H1 (cell line): ENCODE measurements around the gene PITPNM1. TPM values are rescaled to one million over a fixed set of nuclear protein-coding genes. Genes with fewer than 3 reads are reported as not detected.
A peak's percentile ranks its signal among the peaks of the same experiment; 100 is the strongest.

Experiments used
- CTCF ChIA-PET: fragments of 300-600 bp; sonication (Branson Sonifier 250); formaldehyde crosslinking; loops from one replicate; lab custom pipeline; 2021; ENCODE audit not compliant: partially characterized antibody; lab: Charles Lee
- POLR2A ChIA-PET: fragments of 300-600 bp; sonication (Branson Sonifier 250); formaldehyde crosslinking; loops from one replicate; lab custom pipeline; 2021; ENCODE audit warnings: inconsistent platforms; ENCODE audit not compliant: partially characterized antibody; lab: Charles Lee
- DNase-seq, 2 experiments: peaks; one replicate each; pipeline versions ENCODE4 v3.0.0 to v3.0.0-alpha.2; 2010 to 2022; ENCODE audit warnings: low spot score in 2 of 2, low read depth in 1 of 2, mixed read lengths in 1 of 2
- FAIRE-seq: peaks from 2 replicates; lab custom pipeline; 2011; peaks lifted over from hg19 to GRCh38; lab: Jason Lieb, UNC
- H2AFZ ChIP-seq: 2 replicates; pipeline ENCODE4 v1.8.1; 2012; ENCODE audit warnings: low read length, inconsistent platforms
- H2AK5ac ChIP-seq: 2 replicates; pipeline ENCODE4 v1.6.1; 2013; ENCODE audit warnings: low read depth, low read length
- H2BK120ac ChIP-seq: replicated peaks from 2 replicates; pipeline ENCODE3; 2013; ENCODE audit warnings: low read depth, low read length, inconsistent platforms
- H2BK12ac ChIP-seq: 2 replicates; pipeline ENCODE4 v1.6.1; 2013; ENCODE audit warnings: low read depth, low read length
- H2BK15ac ChIP-seq: 2 replicates; pipeline ENCODE4 v1.6.1; 2013; ENCODE audit warnings: low read length
- H2BK20ac ChIP-seq: 2 replicates; pipeline ENCODE4 v1.6.1; 2013; ENCODE audit warnings: low read length
- H2BK5ac ChIP-seq: 2 replicates; pipeline ENCODE4 v1.6.1; 2013; ENCODE audit warnings: low read depth, low read length
- H3K14ac ChIP-seq: 2 replicates; pipeline ENCODE4 v1.6.1; 2013; ENCODE audit warnings: inconsistent platforms; ENCODE audit not compliant: insufficient read length
- H3K18ac ChIP-seq: 2 replicates; pipeline ENCODE4 v1.6.1; 2013; ENCODE audit warnings: low read length; ENCODE audit errors: extremely low read depth
- H3K23ac ChIP-seq: 2 replicates; pipeline ENCODE4 v1.6.1; 2013; ENCODE audit warnings: inconsistent platforms; ENCODE audit not compliant: insufficient read length
- H3K23me2 ChIP-seq: 2 replicates; pipeline ENCODE4 v1.6.1; 2013; ENCODE audit warnings: low read depth, low read length
- H3K27ac ChIP-seq: 2 replicates; pipeline ENCODE4 v1.6.1; 2011; ENCODE audit warnings: low read depth, low read length, inconsistent platforms
- H3K27me3 ChIP-seq, 4 experiments: replicated peaks in 1 of 4; 1 replicate in 1 of 4; 2 replicates in 3 of 4; pipeline versions ENCODE4 v1.6.1 to v1.8.1; 2011 to 2013; ENCODE audit warnings: low read length in 3 of 4, mild to moderate bottlenecking in 3 of 4, inconsistent platforms in 2 of 4, mixed read lengths in 2 of 4, moderate library complexity in 1 of 4; ENCODE audit not compliant: control insufficient read depth in 3 of 4, insufficient read depth in 3 of 4; ENCODE audit errors: extremely low read depth in 1 of 4
- H3K36me3 ChIP-seq, 4 experiments: 2 replicates each; pipeline versions ENCODE4 v1.6.1 to v1.8.1; 2011 to 2013; ENCODE audit warnings: mild to moderate bottlenecking in 4 of 4, low read length in 3 of 4, moderate library complexity in 2 of 4, control low read depth in 1 of 4, inconsistent platforms in 1 of 4; ENCODE audit not compliant: insufficient read depth in 4 of 4, control insufficient read depth in 2 of 4
- H3K4ac ChIP-seq: replicated peaks from 2 replicates; pipeline ENCODE3; 2013; ENCODE audit warnings: low read length, low read depth, mixed read lengths, inconsistent platforms; ENCODE audit not compliant: insufficient read length
- H3K4me1 ChIP-seq, 4 experiments: replicated peaks in 1 of 4; 1 replicate in 1 of 4; 2 replicates in 3 of 4; pipeline versions ENCODE4 v1.6.1 to v1.8.1; 2011 to 2013; ENCODE audit warnings: low read length in 3 of 4, inconsistent platforms in 2 of 4, mixed read lengths in 1 of 4; ENCODE audit not compliant: insufficient read depth in 4 of 4, control insufficient read depth in 3 of 4
- H3K4me2 ChIP-seq, 2 experiments: 2 replicates each; pipeline versions ENCODE4 v1.6.1 to v1.8.1; 2011 to 2013; ENCODE audit warnings: low read depth in 2 of 2, low read length in 2 of 2, control low read depth in 1 of 2, inconsistent platforms in 1 of 2, mild to moderate bottlenecking in 1 of 2; ENCODE audit not compliant: insufficient read depth in 1 of 2
- H3K4me3 ChIP-seq, 4 experiments: fragments of 200-600, 300-600 bp in 1 of 4; sonication (generic), shearing (Covaris generic), sonication (Bioruptor Twin) in 1 of 4; 2 replicates each; pipeline versions ENCODE4 v1.5.1 to v1.8.1; 2011 to 2016; ENCODE audit warnings: low read length in 4 of 4, low read depth in 3 of 4, control low read depth in 2 of 4, inconsistent platforms in 2 of 4, mild to moderate bottlenecking in 2 of 4, mixed read lengths in 1 of 4, moderate library complexity in 1 of 4; ENCODE audit not compliant: insufficient read depth in 2 of 4; ENCODE audit errors: extremely low read depth in 1 of 4
- H3K56ac ChIP-seq: replicated peaks from 2 replicates; pipeline ENCODE3; 2013; ENCODE audit warnings: low read depth, mild to moderate bottlenecking, mixed read lengths, low read length, inconsistent platforms; ENCODE audit not compliant: insufficient read length
- H3K79me1 ChIP-seq: 2 replicates; pipeline ENCODE4 v1.6.1; 2013; ENCODE audit warnings: low read depth, low read length, control low read depth
- H3K79me2 ChIP-seq, 2 experiments: 2 replicates each; pipeline versions ENCODE4 v1.6.1 to v1.8.1; 2012 to 2013; ENCODE audit warnings: low read length in 2 of 2, mild to moderate bottlenecking in 2 of 2, inconsistent platforms in 1 of 2; ENCODE audit not compliant: insufficient read depth in 2 of 2, control insufficient read depth in 1 of 2
- H3K9ac ChIP-seq, 4 experiments: replicated peaks in 1 of 4; 1 replicate in 1 of 4; 2 replicates in 3 of 4; pipeline versions ENCODE4 v1.6.1 to v1.8.1; 2011 to 2013; ENCODE audit warnings: low read depth in 3 of 4, low read length in 3 of 4, control low read depth in 2 of 4, mild to moderate bottlenecking in 2 of 4, moderate library complexity in 2 of 4, inconsistent platforms in 1 of 4; ENCODE audit errors: extremely low read depth in 1 of 4
- H3K9me3 ChIP-seq, 2 experiments: 2 replicates each; pipeline versions ENCODE4 v1.6.1 to v1.8.1; 2012 to 2013; ENCODE audit warnings: mild to moderate bottlenecking in 2 of 2, moderate library complexity in 2 of 2, control low read depth in 1 of 2, inconsistent platforms in 1 of 2, low read depth in 1 of 2, low read length in 1 of 2, mixed read lengths in 1 of 2; ENCODE audit not compliant: insufficient read depth in 2 of 2
- H4K20me1 ChIP-seq, 2 experiments: replicated peaks in 1 of 2; 2 replicates each; pipeline versions ENCODE3 to v1.8.1; 2011 to 2013; ENCODE audit warnings: inconsistent platforms in 2 of 2, low read length in 2 of 2, mild to moderate bottlenecking in 1 of 2; ENCODE audit not compliant: insufficient read depth in 2 of 2, control insufficient read depth in 1 of 2
- H4K5ac ChIP-seq: 2 replicates; pipeline ENCODE4 v1.6.1; 2013; ENCODE audit warnings: low read length, low read depth, mixed read lengths, inconsistent platforms; ENCODE audit not compliant: insufficient read length
- H4K8ac ChIP-seq: 2 replicates; pipeline ENCODE4 v1.8.0; 2013; ENCODE audit warnings: mild to moderate bottlenecking, moderate library complexity, low read length, inconsistent platforms; ENCODE audit not compliant: insufficient read depth; ENCODE audit errors: extremely low read depth
- H4K91ac ChIP-seq: replicated peaks from 2 replicates; pipeline ENCODE3; 2013; ENCODE audit warnings: low read length, mixed read lengths, inconsistent platforms; ENCODE audit not compliant: insufficient read length
- CBX5 ChIP-seq: fragments of 300-800, 300-1000 bp; sonication (generic); IDR thresholded peaks from 2 replicates; pipeline ENCODE4 v1.7.1; 2016; ENCODE audit warnings: antibody characterized with exemption, low read length, low read depth
- CTBP2 ChIP-seq: IDR thresholded peaks from 2 replicates; pipeline ENCODE4 v1.7.0; 2011; ENCODE audit warnings: borderline replicate concordance, mild to moderate bottlenecking, moderate library complexity, mixed read lengths, low read length; ENCODE audit not compliant: insufficient read depth, insufficient read length
- KDM1A ChIP-seq: fragments of 200-600, 300-600 bp; sonication (generic); IDR thresholded peaks from 2 replicates; pipeline ENCODE4 v1.7.1; 2016; ENCODE audit warnings: mild to moderate bottlenecking, low read length, borderline replicate concordance
- RBBP5 ChIP-seq: IDR thresholded peaks from 2 replicates; pipeline ENCODE4 v1.7.1; 2012; ENCODE audit warnings: low read depth, mild to moderate bottlenecking, inconsistent platforms, low read length, moderate library complexity, borderline replicate concordance
- SIRT6 ChIP-seq: IDR thresholded peaks from one replicate; pipeline ENCODE4 v1.7.1; 2012; ENCODE audit warnings: low read length, inconsistent platforms
- WGBS, 2 experiments: shearing (Covaris generic) in 1 of 2; methylation state at CpG; one replicate each; pipeline versions ENCODE4 v1.1.6 to v1.1.7; 2013 to 2015; ENCODE audit warnings: low lambda C conversion rate in 2 of 2, mixed read lengths in 2 of 2, inconsistent platforms in 1 of 2, low coverage in 1 of 2, missing lambda C conversion rate in 1 of 2; ENCODE audit not compliant: insufficient replicate concordance in 2 of 2, insufficient coverage in 1 of 2, insufficient read length in 1 of 2; ENCODE audit errors: extremely low coverage in 1 of 2, missing lambda C conversion rate in 1 of 2; 5-methylcytosine and 5-hydroxymethylcytosine counted together
- polyA plus RNA-seq, 7 experiments: library from polyadenylated mRNA; depleted of rRNA in 3 of 7; stranded (reverse) in 5 of 7; unstranded in 2 of 7; fragments of >200 nt in 5 of 7; fragments of 200-250 nt in 2 of 7; gene quantifications; 1 replicate in 5 of 7; 2 replicates in 1 of 7; 4 replicates in 1 of 7; pipeline versions ENCODE4 v1.2.1 to v1.2.3, GENCODE V29; 2011 to 2013; ENCODE audit warnings: missing spikeins in 2 of 7, mixed read lengths in 2 of 7
- total RNA-seq: library from RNA; stranded (reverse); fragmentation: NEBNext Ultra II Directional; extraction: Animal tissue kit (Norgen Biotek cat#: 25700); gene quantifications from 2 replicates; pipeline ENCODE4 v1.2.1, GENCODE V29; 2021

The PITPNM1 gene
- total and polyA plus RNA-seq, 2 of the 8 experiments (the other 6 are each of a cell fraction or from before 2014, with no cell fraction given): 27.2 to 52.7 TPM

DNA sequence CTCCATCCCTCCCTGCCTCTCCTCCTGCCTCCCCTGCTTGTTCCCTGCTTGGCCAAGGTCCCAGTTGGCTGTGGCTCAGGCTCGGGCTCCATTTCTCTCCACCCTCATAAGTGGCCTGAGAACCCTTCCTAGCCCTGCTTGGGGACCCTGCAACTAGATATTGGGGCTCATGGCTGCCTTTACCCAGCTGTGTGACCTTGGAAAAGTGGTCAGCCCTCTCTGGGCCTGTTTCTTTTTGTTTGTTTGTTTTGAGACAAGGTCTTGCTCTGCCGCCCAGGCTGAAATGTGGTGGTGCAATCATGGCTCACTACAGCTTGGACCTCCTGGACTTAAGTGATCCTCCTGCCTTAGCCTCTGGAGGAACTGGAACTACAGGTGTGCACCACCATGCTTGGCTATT, 38.4 kb upstream of the PITPNM1 start:
- H2BK5ac ChIP-seq: no peak overlapping the region
- no peaks in the 10 kb centered on the region for H3K79me1 ChIP-seq
- DNase-seq (no peak), FAIRE-seq (no peak)
- H3K27me3 ChIP-seq: no peaks in the 10 kb centered on the region; a peak in 1 of 7 replicates
- H4K20me1 ChIP-seq: no peaks in the 10 kb centered on the region
- no peaks in the 10 kb centered on the region for H3K79me2 ChIP-seq
- no peak overlapping the region; the same call in 1 of the 2 replicates for H3K18ac ChIP-seq
- H3K9ac ChIP-seq: no peak overlapping the region
- no peak overlapping the region for H4K8ac ChIP-seq
- H3K56ac ChIP-seq: no peak overlapping the region
- no peaks in the 10 kb centered on the region for H3K36me3 ChIP-seq
- peaks cover 0 to 5% (median 0%) of the 10 kb centered on the region in 4 experiments; a peak in 2 of 7 replicates for H3K4me1 ChIP-seq
- H2BK15ac ChIP-seq: peak overlapping the region; percentile 46; the same call in 1 of the 2 replicates
- TF ChIP-seq KDM1A (peak; percentile 49; the same call in 1 of the 2 replicates), CTBP2 (no peak), SIRT6 (no peak), RBBP5 (no peak), CBX5 (no peak)
- no peak overlapping the region for H3K4me3 ChIP-seq
- no peak overlapping the region for H4K91ac ChIP-seq
- H2BK20ac ChIP-seq: no peak overlapping the region
- no peaks in the 10 kb centered on the region for H3K23me2 ChIP-seq
- H3K27ac ChIP-seq: no peak overlapping the region
- CTCF ChIA-PET: interaction anchor here (2.3 to 3.3 kb wide), 3 partner anchors 10 to 71 kb away, joined by 6 to 11 read pairs (median 10); no protein-coding TSS in a partner anchor
- H3K4ac ChIP-seq: peak overlapping the region; percentile 2
- H2AK5ac ChIP-seq: no peak overlapping the region
- H2BK12ac ChIP-seq: peak overlapping the region; percentile 50; the same call in 1 of the 2 replicates
- POLR2A ChIA-PET: interaction anchor here (1.0 to 1.4 kb wide), 2 partner anchors 17 to 77 kb away, joined by 3 read pairs; no protein-coding TSS in a partner anchor
- H2AFZ ChIP-seq: no peak overlapping the region
- H3K23ac ChIP-seq: no peak overlapping the region
- H3K9me3 ChIP-seq: peaks cover 0 to 3% of the 10 kb centered on the region in 2 experiments; a peak in 1 of 4 replicates
- no peak overlapping the region for H4K5ac ChIP-seq
- 93% methylated on average over 2 of the region's 2 CpGs; no CpG with 5 or more reads in 1 of the 2 experiments for WGBS, 2 experiments
- no peak overlapping the region for H2BK120ac ChIP-seq
- H3K14ac ChIP-seq: no peak overlapping the region
- H3K4me2 ChIP-seq: no peak overlapping the region
